IMR-90 (cell line): ENCODE data around the gene MED12L. TPM values are rescaled to one million over a fixed set of nuclear protein-coding genes. Genes with fewer than 3 reads are reported as not detected.

Source experiments
- ATAC-seq: fragments of 200-7000 bp; cut with Tn5 transposase; 2 replicates; pipeline ENCODE4 v1.9.1; 2020; ENCODE audit warnings: low read depth, mild to moderate bottlenecking, moderate library complexity
- BruUV-seq: library from RNA; stranded (reverse); fragments of 400-500 nt; replicated peaks from 2 replicates; lab custom pipeline; 2021; lab: Mats Ljungman, UMichigan
- CTCF ChIA-PET: fragments of 300-600 bp; formaldehyde crosslinking; extraction: SDS; loops from one replicate; lab custom pipeline; 2021; ENCODE audit warnings: antibody characterized with exemption; lab: Yijun Ruan, JAX
- POLR2A ChIA-PET: fragments of 300-600 bp; sonication (Branson Sonifier 250); formaldehyde crosslinking; loops from one replicate; lab custom pipeline; 2022; ENCODE audit warnings: antibody characterized with exemption; ENCODE audit not compliant: unreplicated experiment; lab: Charles Lee
- DNase-seq: peaks from one replicate; pipeline ENCODE4 v3.0.0; 2013
- H2AFZ ChIP-seq: replicated peaks from 2 replicates; pipeline ENCODE3; 2013; ENCODE audit warnings: low read length, mild to moderate bottlenecking; ENCODE audit not compliant: poor library complexity
- H2AK5ac ChIP-seq: 2 replicates; pipeline ENCODE4 v1.6.1; 2013; ENCODE audit warnings: low read depth, low read length, inconsistent platforms
- H2AK9ac ChIP-seq: replicated peaks from 2 replicates; pipeline ENCODE3; 2013; ENCODE audit warnings: mild to moderate bottlenecking, low read depth, low read length, moderate library complexity; ENCODE audit not compliant: poor library complexity
- H2BK120ac ChIP-seq: 2 replicates; pipeline ENCODE4 v1.6.1; 2013; ENCODE audit warnings: low read depth, low read length, inconsistent platforms
- H2BK15ac ChIP-seq: 3 replicates; pipeline ENCODE4 v1.6.1; 2013; ENCODE audit warnings: low read depth, low read length, inconsistent platforms
- H2BK20ac ChIP-seq: 2 replicates; pipeline ENCODE4 v1.6.1; 2013; ENCODE audit warnings: low read depth, mild to moderate bottlenecking, inconsistent platforms, low read length, moderate library complexity
- H2BK5ac ChIP-seq: 2 replicates; pipeline ENCODE4 v1.6.1; 2013; ENCODE audit warnings: mild to moderate bottlenecking, low read depth, low read length, inconsistent platforms; ENCODE audit not compliant: poor library complexity, severe bottlenecking
- H3K14ac ChIP-seq: replicated peaks from 2 replicates; pipeline ENCODE4 v1.6.1; 2013; ENCODE audit warnings: low read depth, low read length, inconsistent platforms
- H3K18ac ChIP-seq: 2 replicates; pipeline ENCODE4 v1.6.1; 2013; ENCODE audit warnings: low read depth, low read length, control low read depth
- H3K23ac ChIP-seq: 2 replicates; pipeline ENCODE4 v1.6.1; 2013; ENCODE audit warnings: low read depth, low read length, inconsistent platforms
- H3K27ac ChIP-seq: 2 replicates; pipeline ENCODE4 v1.5.1; 2013; ENCODE audit warnings: mild to moderate bottlenecking, control low read depth, low read length; ENCODE audit not compliant: insufficient read depth
- H3K27me3 ChIP-seq: 2 replicates; pipeline ENCODE4 v1.6.1; 2013; ENCODE audit warnings: low read length; ENCODE audit not compliant: control insufficient read depth, insufficient read depth
- H3K36me3 ChIP-seq: 2 replicates; pipeline ENCODE4 v1.6.1; 2013; ENCODE audit warnings: low read length, mixed read lengths; ENCODE audit not compliant: control insufficient read depth, insufficient read depth
- H3K4ac ChIP-seq: 2 replicates; pipeline ENCODE4 v1.6.1; 2013; ENCODE audit warnings: low read depth, low read length, inconsistent platforms
- H3K4me1 ChIP-seq: 2 replicates; pipeline ENCODE4 v1.6.1; 2013; ENCODE audit warnings: low read length, mixed read lengths; ENCODE audit not compliant: control insufficient read depth, insufficient read depth
- H3K4me2 ChIP-seq: 2 replicates; pipeline ENCODE4 v1.6.1; 2013; ENCODE audit warnings: low read depth, mild to moderate bottlenecking, control low read depth, low read length, moderate library complexity
- H3K4me3 ChIP-seq: 2 replicates; pipeline ENCODE4 v1.5.1; 2013; ENCODE audit warnings: low read depth, mild to moderate bottlenecking, control low read depth, low read length, moderate library complexity; ENCODE audit not compliant: insufficient read depth
- H3K56ac ChIP-seq: 2 replicates; pipeline ENCODE4 v1.6.1; 2013; ENCODE audit warnings: low read length, inconsistent platforms; ENCODE audit not compliant: insufficient read depth; ENCODE audit errors: extremely low read depth
- H3K79me1 ChIP-seq, 2 experiments: 2 replicates each; pipeline ENCODE4 v1.6.1; 2013; ENCODE audit warnings: low read length in 2 of 2, inconsistent platforms in 1 of 2, low read depth in 1 of 2
- H3K9ac ChIP-seq: 2 replicates; pipeline ENCODE4 v1.6.1; 2013; ENCODE audit warnings: low read depth, low read length, control low read depth
- H3K9me1 ChIP-seq: 2 replicates; pipeline ENCODE4 v1.6.1; 2013; ENCODE audit warnings: low read length, inconsistent platforms; ENCODE audit not compliant: insufficient read depth
- H3K9me3 ChIP-seq: 2 replicates; pipeline ENCODE4 v1.6.1; 2013; ENCODE audit warnings: low read length; ENCODE audit not compliant: control insufficient read depth, insufficient read depth
- H4K20me1 ChIP-seq: 2 replicates; pipeline ENCODE4 v1.6.1; 2013; ENCODE audit warnings: low read length, inconsistent platforms; ENCODE audit not compliant: insufficient read depth
- H4K5ac ChIP-seq: 2 replicates; pipeline ENCODE4 v1.6.1; 2013; ENCODE audit warnings: mild to moderate bottlenecking, low read depth, low read length, control low read depth
- H4K8ac ChIP-seq, 2 experiments: 2 replicates each; pipeline ENCODE4 v1.6.1; 2013; ENCODE audit warnings: low read depth in 2 of 2, low read length in 2 of 2, control low read depth in 1 of 2, inconsistent platforms in 1 of 2
- H4K91ac ChIP-seq: 2 replicates; pipeline ENCODE4 v1.6.1; 2013; ENCODE audit warnings: low read depth, low read length, inconsistent platforms; ENCODE audit not compliant: insufficient read depth
- CEBPB ChIP-seq: IDR thresholded peaks from 2 replicates; pipeline ENCODE4 v1.6.1; 2012; ENCODE audit warnings: low read depth, low read length, improper control_type of control experiment
- MAZ ChIP-seq: IDR thresholded peaks from 2 replicates; pipeline ENCODE4 v1.6.1; 2012; ENCODE audit warnings: low read depth, mild to moderate bottlenecking, low read length, improper control_type of control experiment, moderate library complexity, borderline replicate concordance
- MXI1 ChIP-seq: IDR thresholded peaks from 2 replicates; pipeline ENCODE4 v1.6.1; 2012; ENCODE audit warnings: low read depth, mild to moderate bottlenecking, low read length, moderate library complexity, borderline replicate concordance
- RCOR1 ChIP-seq: IDR thresholded peaks from 2 replicates; pipeline ENCODE4 v1.6.1; 2012; ENCODE audit warnings: mild to moderate bottlenecking, low read length, improper control_type of control experiment; ENCODE audit not compliant: insufficient replicate concordance
- WGBS, 2 experiments: methylation state at CpG; one replicate each; pipeline versions ENCODE4 v1.1.5 to v1.1.7; 2013; ENCODE audit warnings: missing lambda C conversion rate in 2 of 2; ENCODE audit not compliant: insufficient read length in 1 of 2; ENCODE audit errors: extremely low coverage in 2 of 2; 5-methylcytosine and 5-hydroxymethylcytosine counted together
- dilution Hi-C: fragments of 300-500 bp; cut with HindIII; formaldehyde crosslinking; loops from one replicate; pipeline ENCODE4 v1.14.3; 2018; ENCODE audit warnings: low sequenced_read_pairs; ENCODE audit not compliant: unreplicated experiment
- in situ Hi-C: fragments of 300-500 bp; cut with MboI; formaldehyde crosslinking; loops from 3 replicates; pipeline ENCODE4 v1.14.3; 2019; ENCODE audit warnings: low sequenced_read_pairs, inconsistent platforms, mixed read lengths
- intact Hi-C: fragments of 100-400 bp; cut with micrococcal nuclease; formaldehyde crosslinking; loops from 2 replicates; pipeline ENCODE4 v1.10.0; 2022
- polyA plus RNA-seq, 3 experiments: library from polyadenylated mRNA; depleted of rRNA; stranded (reverse); fragments of >200 nt; gene quantifications; 2 replicates each; pipeline ENCODE4 v1.2.3, GENCODE V29; 2012; ENCODE audit warnings: low replicate concordance in 1 of 3
- total RNA-seq: library from RNA; depleted of rRNA; stranded (reverse); fragments of >200 nt; gene quantifications from 2 replicates; pipeline ENCODE4 v1.2.3, GENCODE V29; 2012

The MED12L gene
- total and polyA plus RNA-seq, 2 of the 4 experiments (the other 2 are of a cell fraction): 0.05 to 0.18 TPM

DNA sequence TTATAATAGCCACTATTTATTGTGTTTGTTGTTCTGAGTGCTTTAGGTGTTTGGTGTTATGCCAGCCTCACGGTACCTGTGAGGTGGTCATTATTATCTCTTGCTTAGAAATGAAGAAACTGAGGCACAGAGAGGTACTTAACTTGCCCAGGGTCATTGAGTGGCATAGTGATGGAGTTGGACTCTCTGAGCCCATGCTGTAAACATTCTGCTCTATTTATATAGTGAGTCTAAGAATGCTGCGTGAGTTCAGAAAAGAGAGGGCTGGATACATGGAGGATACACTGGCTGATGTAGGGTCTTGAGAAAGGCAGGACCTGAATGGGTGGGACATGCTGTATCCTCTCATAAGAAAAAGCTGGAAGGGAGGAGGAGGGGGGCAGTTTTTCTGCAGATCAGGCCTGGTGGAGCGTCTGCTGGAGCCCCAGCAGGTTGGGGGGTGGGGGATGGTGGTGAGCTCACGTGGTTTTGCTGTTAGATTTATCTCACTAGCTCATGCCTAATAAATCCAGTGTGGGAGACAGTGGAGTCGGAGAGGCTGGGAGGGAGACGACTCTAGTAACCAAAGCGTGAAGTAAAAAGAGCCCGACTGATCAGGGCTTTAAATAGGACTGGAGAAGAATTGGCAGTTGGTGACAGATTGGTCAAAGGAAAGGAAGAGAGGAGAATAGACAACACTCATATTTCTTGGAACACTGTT, 16.0 kb downstream of the MED12L start:
- H3K9ac ChIP-seq: no peak overlapping the region
- no peak overlapping the region for H2AFZ ChIP-seq
- intact Hi-C loops (no loop called here), in situ Hi-C loops (no loop called here), dilution Hi-C loops (no loop called here)
- no peak overlapping the region for H2BK20ac ChIP-seq
- no peaks in the 10 kb centered on the region for H3K36me3 ChIP-seq
- no peak for ATAC-seq
- H3K4me2 ChIP-seq: no peak overlapping the region
- H3K14ac ChIP-seq: no peak overlapping the region
- no peak overlapping the region for H2BK5ac ChIP-seq
- DNase-seq: no peak
- H4K20me1 ChIP-seq: no peaks in the 10 kb centered on the region
- no peak overlapping the region for H2BK15ac ChIP-seq
- no peaks in the 10 kb centered on the region; the same call in 1 of the 2 replicates for H3K9me3 ChIP-seq
- H3K9me1 ChIP-seq: no peaks in the 10 kb centered on the region
- no peak overlapping the region for H3K56ac ChIP-seq
- ChIA-PET POLR2A (no interaction called here), CTCF (no interaction called here)
- no peak overlapping the region for H2AK5ac ChIP-seq
- no peaks in the 10 kb centered on the region for H3K4me1 ChIP-seq
- no peak overlapping the region for H2AK9ac ChIP-seq
- BruUV-seq: no TSS peak
- WGBS, 2 experiments: 0% methylated on average over 2 of the region's 8 CpGs; no CpG with 5 or more reads in 1 of the 2 experiments
- H3K4me3 ChIP-seq: no peak overlapping the region
- H3K23ac ChIP-seq: no peak overlapping the region
- no peak overlapping the region for H2BK120ac ChIP-seq
- no peak overlapping the region for H3K4ac ChIP-seq
- H3K18ac ChIP-seq: no peak overlapping the region
- H4K91ac ChIP-seq: no peak overlapping the region
- H3K79me1 ChIP-seq: no peaks in the 10 kb centered on the region
- no peak overlapping the region for H4K8ac ChIP-seq
- peaks cover 51% of the 10 kb centered on the region for H3K27me3 ChIP-seq
- TF ChIP-seq RCOR1: no peak
- TF ChIP-seq CEBPB: no peak
- no peak for TF ChIP-seq MAZ
- no peak for TF ChIP-seq MXI1
- no peak overlapping the region for H3K27ac ChIP-seq
- no peak overlapping the region for H4K5ac ChIP-seq
